Mucosa of descending colon (tissue), 3 donors: ENCODE results near the gene UPF1. TPM values are rescaled to one million over a fixed set of nuclear protein-coding genes. Genes with fewer than 3 reads are reported as not detected.
A peak's percentile ranks its signal among the peaks of the same experiment; 100 is the strongest.

Source experiments
- ATAC-seq: fragments of 200-7000 bp; cut with Tn5 transposase; one replicate; pipeline ENCODE4 v1.9.1; 2020; ENCODE audit warnings: mild to moderate bottlenecking, moderate library complexity
- DNase-seq, 3 donors: peaks; one replicate each; pipeline ENCODE4 v3.0.0-alpha.2; 2020
- H3K36me3 ChIP-seq: fragments of 200-600 bp; one replicate; pipeline ENCODE4 v1.8.0; 2021; ENCODE audit warnings: low read depth, mild to moderate bottlenecking
- H3K4me1 ChIP-seq: fragments of 200-600 bp; one replicate; pipeline ENCODE4 v1.8.0; 2021; ENCODE audit warnings: low read depth, mild to moderate bottlenecking
- H3K4me3 ChIP-seq: fragments of 200-600 bp; one replicate; pipeline ENCODE4 v1.8.0; 2021; ENCODE audit warnings: mild to moderate bottlenecking
- H3K9me3 ChIP-seq: fragments of 200-600 bp; one replicate; pipeline ENCODE4 v1.8.0; 2021; ENCODE audit warnings: mild to moderate bottlenecking
- CTCF ChIP-seq: fragments of 200-600 bp; IDR thresholded peaks from one replicate; pipeline ENCODE4 v1.8.0; 2022; ENCODE audit warnings: antibody characterized with exemption, mild to moderate bottlenecking
- intact Hi-C, 2 donors: fragments of 100-400 bp; cut with DNase I in 1 of 2; cut with micrococcal nuclease in 1 of 2; formaldehyde crosslinking; loops; one replicate each; pipeline versions ENCODE4 v1.11.0 to v1.11.1; 2022; cut with DNase I, micrococcal nuclease
- total RNA-seq, 3 donors: library from RNA; stranded (reverse); fragmentation: NEBNext Ultra II Directional in 2 of 3; extraction: Animal tissue kit (Norgen Biotek cat#: 25700) in 2 of 3; gene quantifications; one replicate each; pipeline versions ENCODE4 v1.2.1 to v1.2.4, GENCODE V29; 2021 to 2023
- donor health status: DM: no; HTN: no; CAD: no; lungs with moderate emphysema.
- donor health status: DM: no; HTN: no; CAD: no.
- donor health status: DM: no; HTN: yes; CAD: no.

UPF1 gene
- total RNA-seq, 3 donors from 2014 or later, result 79.2 to 87.2 (median 83.4) TPM

GRCh38 chr19:18868380-18869022, 36.7 kb downstream of the UPF1 start:
- no peak for DNase-seq
- intact Hi-C loops, result no loop called here
- H3K4me3 ChIP-seq, result no peak overlapping the region

GRCh38 chr19:18869023-18869618, 37.4 kb downstream of the UPF1 start:
- Histone ChIP-seq H3K36me3 (peaks cover 10% of the 10 kb centered on the region), H3K4me3 (no peak overlapping the region), H3K9me3 (no peaks in the 10 kb centered on the region), H3K4me1 (peaks cover 4% of the 10 kb centered on the region)
- no peak for TF ChIP-seq CTCF
- intact Hi-C loops, result no loop called here
- ATAC-seq (no peak), DNase-seq (no peak)

More at GRCh38 chr19:18868380-18869022, 36.7 kb downstream of the UPF1 start:
- no peaks in the 10 kb centered on the region for H3K9me3 ChIP-seq
- peaks cover 4% of the 10 kb centered on the region for H3K4me1 ChIP-seq
- ATAC-seq, result peak; percentile 12
- no peak for TF ChIP-seq CTCF
- peaks cover 10% of the 10 kb centered on the region for H3K36me3 ChIP-seq

GRCh38 chr19:18869781-18870530, 38.2 kb downstream of the UPF1 start:
- Histone ChIP-seq H3K36me3 (peaks cover 10% of the 10 kb centered on the region), H3K4me3 (no peak overlapping the region), H3K9me3 (no peaks in the 10 kb centered on the region), H3K4me1 (peaks cover 4% of the 10 kb centered on the region)
- TF ChIP-seq CTCF, result no peak
- intact Hi-C loops, result no loop called here
- no peak for DNase-seq
- no peak for ATAC-seq

- intact Hi-C loops, result no loop called here
- H3K4me1 ChIP-seq, result peaks cover 4% of the 10 kb centered on the region
- peaks cover 10% of the 10 kb centered on the region for H3K36me3 ChIP-seq
- H3K9me3 ChIP-seq, result no peaks in the 10 kb centered on the region
- ATAC-seq (no peak), DNase-seq (no peak)
- TF ChIP-seq CTCF, result no peak
- H3K4me3 ChIP-seq, result no peak overlapping the region
Measured at GRCh38 chr19:18870531-18871172, 38.9 kb downstream of the UPF1 start.

GRCh38 chr19:18871543-18871942, 39.8 kb downstream of the UPF1 start:
- peaks cover 4% of the 10 kb centered on the region for H3K4me1 ChIP-seq
- DNase-seq (no peak), ATAC-seq (no peak)
- no peaks in the 10 kb centered on the region for H3K9me3 ChIP-seq
- TF ChIP-seq CTCF, result no peak
- intact Hi-C loops, result no loop called here
- no peak overlapping the region for H3K4me3 ChIP-seq
- H3K36me3 ChIP-seq, result peaks cover 6% of the 10 kb centered on the region
